Lung microvascular endothelial cell (primary cell): ENCODE data around the gene FREY1. TPM values are rescaled to one million over a fixed set of nuclear protein-coding genes. Genes with fewer than 3 reads are reported as not detected.
A peak's percentile ranks its signal among the peaks of the same experiment; 100 is the strongest.

ENCODE experiments used
- DNase-seq, 2 donors: peaks; one replicate each; pipeline versions ENCODE4 v3.0.0 to v3.0.0-alpha.2; 2010; ENCODE audit warnings: low read depth in 2 of 2
- total RNA-seq: library from RNA; depleted of rRNA; stranded (reverse); fragments of >200 nt; gene quantifications from 2 replicates; pipeline ENCODE4 v1.2.1, GENCODE V29; 2014

FREY1 gene
- total RNA-seq, 1 donor from 2014 or later, result 0.99 TPM

GRCh38 chr11:45928535-45929215, 21.6 kb upstream of the FREY1 start:
- DNase-seq, result no peak

- no peak for DNase-seq
Observed at GRCh38 chr11:45927684-45928413, 20.8 kb upstream of the FREY1 start.

GRCh38 chr11:45927332-45927683, 20.2 kb upstream of the FREY1 start:
- DNase-seq, result no peak

GRCh38 chr11:45926536-45927331, 19.7 kb upstream of the FREY1 start:
- no peak for DNase-seq

- no peak for DNase-seq
Observed at GRCh38 chr11:45926001-45926401, 18.9 kb upstream of the FREY1 start.

- no peak for DNase-seq
Observed at GRCh38 chr11:45925550-45925949, 18.5 kb upstream of the FREY1 start.

GRCh38 chr11:45924927-45925326, 17.9 kb upstream of the FREY1 start:
- no peak for DNase-seq

- no peak for DNase-seq
Observed at GRCh38 chr11:45924036-45924915, 17.2 kb upstream of the FREY1 start.

GRCh38 chr11:45922425-45923082, 15.5 kb upstream of the FREY1 start, which contains the start of gene LARGE2:
Gene LARGE2 (plus strand): TSS chr11:45922656. CDS start chr11:45922883, 227 bp downstream.
- no peak for DNase-seq

GRCh38 chr11:45921561-45922424, 14.7 kb upstream of the FREY1 start:
- no peak for DNase-seq

- no peak for DNase-seq
Observed at GRCh38 chr11:45920531-45921477, 13.7 kb upstream of the FREY1 start.

GRCh38 chr11:45919806-45920530, 12.9 kb upstream of the FREY1 start:
- DNase-seq, result no peak

- no peak for DNase-seq
Observed at GRCh38 chr11:45918962-45919675, 12.0 kb upstream of the FREY1 start.

- peak; percentile 76 to 80 for DNase-seq
Observed at GRCh38 chr11:45918331-45918941, 11.4 kb upstream of the FREY1 start.

GRCh38 chr11:45917623-45918330, 10.7 kb upstream of the FREY1 start, which contains the start of gene PEX16:
Gene PEX16 (minus strand): TSS chr11:45917877. CDS start chr11:45917811, 66 bp downstream.
- peak; percentile 97 to 100 for DNase-seq

GRCh38 chr11:45917286-45917622, 10.2 kb upstream of the FREY1 start:
- DNase-seq, result no peak
